Measurements from ENCODE around the gene ZBTB22. TPM values are rescaled to one million over a fixed set of nuclear protein-coding genes. Genes with fewer than 3 reads are reported as not detected.

ZBTB22 gene
- polyA plus RNA-seq, 1 donor (not counting 4 experiments of a cell fraction or from before 2014, with no cell fraction given): 6.5 TPM

GRCh38 chr6:33305052-33305451, 12.5 kb downstream of the ZBTB22 start:
- Histone ChIP-seq H3K27me3 (ENCODE audit: control insufficient read depth, extremely low read depth, insufficient read depth, low read length) (no peaks in the 10 kb centered on the region), H3K4me1 (ENCODE audit: control insufficient read depth, extremely low read depth, insufficient read depth, low read length) (peaks cover 1% of the 10 kb centered on the region), H3K27ac (ENCODE audit: control insufficient read depth, insufficient read depth, low read length) (no peak overlapping the region), H3K36me3 (ENCODE audit: control insufficient read depth in 2 of 2, extremely low read depth in 1 of 2, insufficient read depth in 2 of 2, low read length in 2 of 2) (peaks cover 25% of the 10 kb centered on the region in 2 experiments), H4K20me1 (ENCODE audit: control insufficient read depth, extremely low read depth, insufficient read depth, low read length) (no peaks in the 10 kb centered on the region), H3K4me3 (ENCODE audit: control insufficient read depth in 2 of 3, extremely low read depth in 1 of 3, insufficient read depth in 2 of 3, low read depth in 1 of 3, low read length in 3 of 3) (no peak overlapping the region), H3K9me1 (ENCODE audit: control insufficient read depth, extremely low read depth, insufficient read depth, low read length) (no peaks in the 10 kb centered on the region), H3K9me3 (ENCODE audit: control insufficient read depth, low read depth, low read length) (no peaks in the 10 kb centered on the region), H3K4me2 (ENCODE audit: control insufficient read depth, extremely low read depth, insufficient read depth, low read depth, low read length) (no peak overlapping the region), H2AFZ (ENCODE audit: control insufficient read depth, low read length) (no peak overlapping the region), H3K9ac (ENCODE audit: control insufficient read depth, extremely low read depth, insufficient read depth, low read length) (no peak overlapping the region), H3K79me2 (ENCODE audit: control insufficient read depth, insufficient read depth, low read length) (peaks cover 42% of the 10 kb centered on the region)
- FAIRE-seq: no peak
- dilution Hi-C loops (cut with MboI; ENCODE audit: extremely low pct_ligation_motif_present, low sequenced_read_pairs): no loop called here
- DNase-seq (ENCODE audit: low read depth, low spot score): no peak
- TF ChIP-seq CTCF (optimal IDR thresholded peaks at IDR 0.05 in 1 of 3, IDR thresholded peaks at IDR 0.05 in 1 of 3, conservative IDR thresholded peaks at IDR 0.05 in 1 of 3; ENCODE audit: extremely low read depth in 1 of 3, insufficient read depth in 2 of 3, low read length in 3 of 3): no peak
- no peak for TF ChIP-seq EZH2 (IDR thresholded peaks at IDR 0.05; ENCODE audit: low read length)

GRCh38 chr6:33304216-33304615, 13.3 kb downstream of the ZBTB22 start:
- Histone ChIP-seq H3K9ac (ENCODE audit: control insufficient read depth, extremely low read depth, insufficient read depth, low read length) (no peak overlapping the region), H3K4me1 (ENCODE audit: control insufficient read depth, extremely low read depth, insufficient read depth, low read length) (peaks cover 3% of the 10 kb centered on the region), H3K4me3 (ENCODE audit: control insufficient read depth in 2 of 3, extremely low read depth in 1 of 3, insufficient read depth in 2 of 3, low read depth in 1 of 3, low read length in 3 of 3) (no peak overlapping the region), H2AFZ (ENCODE audit: control insufficient read depth, low read length) (no peak overlapping the region), H3K4me2 (ENCODE audit: control insufficient read depth, extremely low read depth, insufficient read depth, low read depth, low read length) (no peak overlapping the region), H3K27me3 (ENCODE audit: control insufficient read depth, extremely low read depth, insufficient read depth, low read length) (no peaks in the 10 kb centered on the region), H3K36me3 (ENCODE audit: control insufficient read depth in 2 of 2, extremely low read depth in 1 of 2, insufficient read depth in 2 of 2, low read length in 2 of 2) (peaks cover 25% of the 10 kb centered on the region in 2 experiments), H3K79me2 (ENCODE audit: control insufficient read depth, insufficient read depth, low read length) (peaks cover 40% of the 10 kb centered on the region), H3K9me1 (ENCODE audit: control insufficient read depth, extremely low read depth, insufficient read depth, low read length) (no peaks in the 10 kb centered on the region), H3K27ac (ENCODE audit: control insufficient read depth, insufficient read depth, low read length) (no peak overlapping the region), H3K9me3 (ENCODE audit: control insufficient read depth, low read depth, low read length) (no peaks in the 10 kb centered on the region), H4K20me1 (ENCODE audit: control insufficient read depth, extremely low read depth, insufficient read depth, low read length) (no peaks in the 10 kb centered on the region)
- TF ChIP-seq CTCF (optimal IDR thresholded peaks at IDR 0.05 in 1 of 3, IDR thresholded peaks at IDR 0.05 in 1 of 3, conservative IDR thresholded peaks at IDR 0.05 in 1 of 3; ENCODE audit: extremely low read depth in 1 of 3, insufficient read depth in 2 of 3, low read length in 3 of 3) (no peak), EZH2 (IDR thresholded peaks at IDR 0.05; ENCODE audit: low read length) (no peak)
- DNase-seq (ENCODE audit: low read depth, low spot score) (no peak), FAIRE-seq (no peak)
- dilution Hi-C loops (cut with MboI; ENCODE audit: extremely low pct_ligation_motif_present, low sequenced_read_pairs): no loop called here
